NCI-H1436 treated with DMSO at 0.1 percent for 48 hours (cell line): ENCODE measurements around the gene GPANK1.

ENCODE experiments used
- DNase-seq: peaks from one replicate; lab custom pipeline; 2025; lab: John Stamatoyannopoulos, UW

GPANK1 gene

GRCh38 chr6:31691078-31691463 is 26.3 kb upstream of the GPANK1 start:
- no peak for DNase-seq

- DNase-seq: no peak
Observed at GRCh38 chr6:31690231-31691077, 25.7 kb upstream of the GPANK1 start.

- DNase-seq: no peak
Observed at GRCh38 chr6:31689249-31690110, 24.7 kb upstream of the GPANK1 start.

GRCh38 chr6:31687860-31688693 is 23.3 kb upstream of the GPANK1 start:
- no peak for DNase-seq

GRCh38 chr6:31687321-31687720 is 22.5 kb upstream of the GPANK1 start:
- DNase-seq: no peak

GRCh38 chr6:31686483-31686882 is 21.7 kb upstream of the GPANK1 start:
- DNase-seq: no peak

GRCh38 chr6:31683591-31683990 is 18.8 kb upstream of the GPANK1 start:
- no peak for DNase-seq

- no peak for DNase-seq
Observed at GRCh38 chr6:31681135-31681671, 16.4 kb upstream of the GPANK1 start.

GRCh38 chr6:31680226-31681134 is 15.7 kb upstream of the GPANK1 start, which contains the start of gene LY6G5C:
Gene LY6G5C, minus strand, starts transcription at chr6:31681067. Its CDS starts 694 bp downstream, at chr6:31680373.
- no peak for DNase-seq

- DNase-seq: no peak
Observed at GRCh38 chr6:31677955-31678354, 13.2 kb upstream of the GPANK1 start.

GRCh38 chr6:31676904-31677303 is 12.1 kb upstream of the GPANK1 start:
- DNase-seq: no peak

- DNase-seq: no peak
Observed at GRCh38 chr6:31676322-31676903, 11.6 kb upstream of the GPANK1 start.

GRCh38 chr6:31669676-31670075 is 4.9 kb upstream of the GPANK1 start, which contains the start of gene LY6G5B:
Gene LY6G5B, plus strand, starts transcription at chr6:31669976. Its CDS starts 975 bp downstream, at chr6:31670951.
- no peak for DNase-seq

- DNase-seq: no peak
Observed at GRCh38 chr6:31666337-31666965, 1.7 kb upstream of the GPANK1 start.

GRCh38 chr6:31665501-31666336 is 922 bp upstream of the GPANK1 start, which contains the start of gene CSNK2B:
Gene CSNK2B, plus strand, starts transcription at chr6:31666080. Its CDS starts 752 bp downstream, at chr6:31666832.
- peak; percentile 92 for DNase-seq

GRCh38 chr6:31663961-31664789 is 622 bp downstream of the GPANK1 start:
- no peak for DNase-seq

- no peak for DNase-seq
Observed at GRCh38 chr6:31663126-31663960, 1.5 kb downstream of the GPANK1 start.
